T-helper 1 cell treated with Interleukin-12 subunit alpha and Interleukin-12 subunit beta and Interleukin-4 antibody, amounts not matched to agents 30 ng/mL and 1 ng/mL, for 36 hours (primary cell): ENCODE data around the gene ITGB8. TPM values are rescaled to one million over a fixed set of nuclear protein-coding genes. Genes with fewer than 3 reads are reported as not detected.

ENCODE experiments used
- intact Hi-C: fragments of 100-400 bp; cut with micrococcal nuclease; formaldehyde crosslinking; loops from one replicate; pipeline ENCODE4 v1.15.1; 2024
- total RNA-seq: library from RNA; stranded (reverse); gene quantifications from 2 replicates; pipeline ENCODE4 v1.2.3, GENCODE V29; 2022

Gene ITGB8
- total RNA-seq, 1 donor from 2014 or later: not detected

DNA sequence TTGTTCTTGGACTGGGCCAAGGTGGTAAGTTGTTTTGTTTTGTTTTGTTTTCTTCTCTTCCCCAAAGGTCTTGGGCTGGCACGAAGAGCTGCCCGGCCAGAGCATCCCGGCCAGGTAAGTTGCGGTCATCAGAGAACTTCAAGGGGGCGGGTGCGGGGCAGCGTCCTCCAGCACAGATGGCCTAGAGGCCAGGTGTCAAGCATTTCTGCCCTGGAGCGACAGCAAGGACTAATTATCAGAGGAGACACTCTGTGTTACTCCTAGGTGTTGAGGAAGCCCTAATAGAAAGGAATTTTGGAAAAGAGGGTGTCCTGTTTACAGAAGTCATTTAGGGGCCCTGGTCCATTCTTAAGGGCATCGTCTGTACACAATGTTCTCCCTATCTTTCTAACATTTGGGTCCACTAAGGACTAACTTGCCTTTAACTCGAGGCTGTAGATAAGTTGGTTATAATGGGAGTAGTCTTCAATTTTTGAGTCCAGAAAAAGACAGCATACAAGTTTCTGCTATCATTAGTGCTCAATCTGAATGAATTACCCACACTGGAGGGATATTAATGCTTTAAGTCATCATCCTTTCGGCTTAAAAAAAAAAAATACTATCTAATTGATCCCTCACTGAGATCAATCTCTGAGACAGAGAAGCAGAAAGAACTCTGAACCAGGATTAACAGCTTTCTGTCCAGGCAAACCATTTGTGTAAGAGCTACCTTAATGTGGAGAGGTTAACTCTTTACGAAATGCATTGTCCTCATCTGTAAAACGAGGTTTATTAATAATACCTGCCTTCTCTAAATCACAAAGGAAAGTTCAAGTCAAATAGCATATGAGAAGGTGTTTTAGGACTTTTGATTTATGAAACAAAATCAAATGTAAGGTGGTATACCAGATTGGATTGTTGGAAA, 1.5 kb downstream of the ITGB8 start:
- intact Hi-C loops: loop anchor here (2.0 to 5.0 kb wide), 2 partner anchors 55 to 450 kb away; no protein-coding TSS in a partner anchor

- intact Hi-C loops: no loop called here
These were observed 7.6 kb downstream of the ITGB8 start for GRCh38 chr7:20338285-20338684.

DNA sequence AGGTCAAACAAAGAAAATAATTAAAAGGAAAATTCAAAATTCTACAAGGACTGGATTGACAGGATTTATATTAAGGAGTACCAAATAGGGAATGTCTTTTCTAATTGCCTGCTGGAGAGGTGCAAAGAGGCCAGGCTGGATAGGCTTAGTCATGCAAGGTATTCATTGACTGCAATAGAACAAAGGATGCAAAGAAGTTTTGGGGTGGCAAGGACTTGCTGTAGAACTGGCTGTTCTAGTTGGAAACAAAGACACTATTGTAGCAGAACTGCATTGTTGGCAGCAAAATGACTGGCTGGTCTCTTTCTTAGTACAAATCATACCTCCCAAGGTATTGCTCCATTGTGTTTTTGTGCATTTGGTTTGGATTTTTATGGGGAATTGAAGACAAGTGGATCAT, 10.1 kb downstream of the ITGB8 start:
- intact Hi-C loops: no loop called here

DNA sequence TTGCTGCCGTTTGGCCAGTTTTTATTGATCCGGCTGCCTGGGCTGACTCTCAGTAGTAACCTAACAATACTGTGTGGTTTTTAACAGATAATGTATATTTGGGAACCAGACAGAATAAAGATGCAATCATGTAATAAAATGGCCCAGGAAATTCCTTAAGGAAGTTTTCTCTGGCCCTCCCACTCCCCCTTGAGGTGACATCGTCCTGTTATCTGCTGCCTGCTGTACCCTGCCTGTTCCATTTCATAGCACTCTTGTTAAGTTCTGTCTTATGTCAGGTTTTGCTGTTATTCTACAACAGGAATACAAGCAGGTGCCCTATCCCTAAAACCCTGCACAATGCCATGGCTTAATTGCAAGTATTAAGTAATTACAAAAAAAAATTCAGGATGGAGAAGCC, 12.5 kb downstream of the ITGB8 start:
- intact Hi-C loops: no loop called here

DNA sequence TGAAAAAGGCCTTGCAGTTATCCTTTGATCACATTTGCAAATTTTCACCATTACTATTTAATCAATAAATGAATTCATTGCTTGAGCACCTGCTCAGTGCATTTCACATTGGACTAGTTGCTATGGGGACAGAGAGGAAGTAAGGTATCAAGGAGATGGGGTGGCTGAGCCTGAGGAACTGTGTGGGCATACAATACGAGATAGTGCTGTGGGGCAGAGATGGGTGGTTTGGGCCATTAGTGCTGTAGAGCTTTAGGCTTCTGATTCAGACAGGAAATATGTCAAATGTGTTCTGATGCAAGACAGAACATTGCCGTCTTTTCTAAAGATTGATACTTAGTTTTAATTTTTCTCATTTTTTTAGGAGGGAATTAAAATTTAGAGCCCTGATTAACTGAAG, 13.2 kb downstream of the ITGB8 start:
- intact Hi-C loops: no loop called here

GRCh38 chr7:20344396-20344795, 13.7 kb downstream of the ITGB8 start:
- intact Hi-C loops: no loop called here

- intact Hi-C loops: no loop called here
These were observed 15.9 kb downstream of the ITGB8 start for GRCh38 chr7:20346577-20346976.

- intact Hi-C loops: no loop called here
These were observed 17.0 kb downstream of the ITGB8 start for GRCh38 chr7:20347680-20348079.

GRCh38 chr7:20348125-20348807, 17.6 kb downstream of the ITGB8 start:
- intact Hi-C loops: no loop called here

- intact Hi-C loops: no loop called here
These were observed 19.8 kb downstream of the ITGB8 start for GRCh38 chr7:20350518-20350951.

GRCh38 chr7:20350996-20351692, 20.4 kb downstream of the ITGB8 start:
- intact Hi-C loops: no loop called here

GRCh38 chr7:20351901-20352300, 21.2 kb downstream of the ITGB8 start:
- intact Hi-C loops: no loop called here

DNA sequence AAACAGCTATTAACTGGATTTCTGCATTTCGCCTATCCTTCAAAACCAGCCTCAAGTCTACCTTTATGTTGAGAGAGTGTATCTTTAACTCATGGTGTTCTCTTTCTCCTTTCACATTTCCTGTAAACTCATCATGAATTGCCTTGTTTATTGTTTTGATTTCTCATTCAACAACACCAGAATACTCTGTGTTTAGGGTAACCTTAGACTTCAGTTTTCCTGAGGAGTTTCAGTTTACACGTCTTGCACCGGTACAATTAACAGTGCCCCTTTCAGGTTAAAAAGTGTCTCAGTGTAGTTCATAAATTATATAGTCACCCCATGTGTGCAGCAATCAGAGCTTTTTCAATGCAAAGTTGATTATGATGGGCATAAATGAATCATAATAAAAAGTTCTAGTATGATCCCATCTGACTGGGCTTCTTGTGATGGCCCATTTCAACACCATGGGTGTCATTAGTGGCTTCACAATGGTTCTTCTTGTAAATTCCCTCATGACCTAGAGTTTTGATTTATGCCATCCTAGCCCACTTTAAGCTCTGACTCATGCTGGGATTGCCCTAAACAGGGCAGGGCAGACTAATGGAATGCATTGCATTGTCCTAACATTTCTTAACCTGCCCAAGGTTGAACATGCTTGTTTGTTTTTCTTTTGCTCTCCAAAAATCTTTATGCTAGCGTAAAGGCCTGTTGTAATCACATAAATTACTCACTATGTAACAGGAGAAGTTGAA, 22.0 kb downstream of the ITGB8 start:
- intact Hi-C loops: no loop called here

DNA sequence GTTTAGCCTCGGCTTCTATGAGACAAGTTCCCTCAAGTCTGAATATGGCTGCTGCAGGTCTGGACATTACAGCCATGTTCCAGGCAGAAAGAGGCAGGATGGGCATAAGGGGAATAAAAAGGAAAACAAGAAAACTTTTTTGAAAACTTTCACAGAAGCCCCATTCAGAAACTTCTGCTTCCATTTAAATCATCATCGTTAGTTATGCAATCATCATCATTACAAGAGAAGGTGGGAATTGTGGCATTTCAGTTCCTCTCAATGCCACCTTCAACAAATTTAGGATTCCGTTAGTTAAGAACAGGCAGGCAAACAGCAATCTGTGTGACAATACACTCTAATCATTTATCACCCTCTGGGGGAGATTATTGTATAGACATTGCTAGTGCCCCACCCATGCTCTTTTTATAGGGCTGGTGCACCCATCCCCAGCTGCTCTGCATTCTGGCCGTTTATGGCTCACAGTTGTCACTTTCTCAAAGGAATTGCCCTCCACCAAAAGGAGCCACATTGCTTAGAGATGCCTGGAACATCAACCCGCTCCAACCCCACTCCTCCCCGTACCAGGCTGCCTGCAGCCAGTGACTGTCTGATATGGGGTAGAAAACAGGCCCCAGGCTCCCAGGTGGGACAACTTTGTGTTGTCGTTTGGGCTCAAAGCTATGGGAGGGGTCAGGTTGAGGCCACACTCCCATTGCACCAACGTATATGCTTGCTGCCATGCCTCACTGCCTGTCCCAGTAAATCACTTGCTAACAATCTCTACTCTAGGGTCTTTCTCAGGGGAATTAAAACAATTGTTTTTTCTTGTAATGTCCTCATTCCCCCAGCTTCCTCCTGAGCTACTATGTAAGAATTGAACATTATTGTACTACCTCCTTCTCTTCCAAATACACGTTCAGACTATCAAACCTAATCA, 24.2 kb downstream of the ITGB8 start:
- intact Hi-C loops: no loop called here

GRCh38 chr7:20358106-20358505, 27.4 kb downstream of the ITGB8 start:
- intact Hi-C loops: no loop called here

GRCh38 chr7:20358762-20359282, 28.1 kb downstream of the ITGB8 start:
- intact Hi-C loops: no loop called here

DNA sequence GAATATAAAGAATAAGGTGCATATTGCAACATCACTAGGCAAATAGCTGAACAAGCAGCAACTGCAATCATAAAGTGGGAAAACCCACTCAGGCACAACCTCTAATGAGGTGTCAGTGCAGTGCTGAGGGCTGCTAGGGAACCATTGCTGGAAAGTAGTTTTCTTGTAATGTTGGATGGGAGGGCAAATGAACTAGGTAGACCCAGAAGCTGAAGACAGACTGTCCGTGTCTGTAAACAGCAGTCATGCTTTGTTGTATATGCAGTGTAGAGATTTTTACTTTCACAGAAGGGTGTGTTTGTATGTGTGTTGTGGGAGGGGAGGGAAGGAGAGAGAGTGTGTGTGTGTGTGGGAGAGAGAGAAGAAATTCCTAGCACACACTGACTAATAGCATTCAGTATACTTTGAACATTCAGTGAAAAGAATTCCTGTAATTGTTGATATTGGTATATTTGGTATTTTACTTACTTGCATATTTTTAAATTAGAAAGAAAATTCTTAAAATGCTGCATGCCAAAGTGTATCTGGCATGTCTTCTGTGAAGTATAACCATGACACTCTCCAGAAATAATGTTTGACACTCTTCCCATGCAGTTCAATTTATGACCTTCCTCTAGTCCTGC, 28.8 kb downstream of the ITGB8 start:
- intact Hi-C loops: no loop called here

GRCh38 chr7:20362574-20363253, 32.0 kb downstream of the ITGB8 start:
- intact Hi-C loops: no loop called here
